PC-3 (cell line): ENCODE measurements around the gene ACADL. TPM values are rescaled to one million over a fixed set of nuclear protein-coding genes. Genes with fewer than 3 reads are reported as not detected.
"Not testable (repeated sequence)": the region's sequence is repeated elsewhere in the genome, so short reads cannot be mapped to it uniquely, and the experiment has no call there.

Experiments used
- ATAC-seq: fragments of 200-7000 bp; cut with Tn5 transposase; 2 replicates; pipeline ENCODE4 v1.9.1; 2020; ENCODE audit warnings: mild to moderate bottlenecking, moderate library complexity
- BruUV-seq: library from RNA; stranded (reverse); fragments of 400-500 nt; replicated peaks from 2 replicates; lab custom pipeline; 2021; lab: Mats Ljungman, UMichigan
- CTCF ChIA-PET: fragments of 300-600 bp; sonication (Branson Sonifier 250); formaldehyde crosslinking; loops from one replicate; lab custom pipeline; 2022; ENCODE audit warnings: antibody characterized with exemption; lab: Charles Lee
- POLR2A ChIA-PET: fragments of 300-600 bp; sonication (Branson Sonifier 250); formaldehyde crosslinking; loops from one replicate; lab custom pipeline; 2022; ENCODE audit warnings: antibody characterized with exemption; ENCODE audit not compliant: unreplicated experiment; lab: Charles Lee
- DNase-seq: peaks from one replicate; pipeline ENCODE4 v3.0.0-alpha.2; 2015
- H2AFZ ChIP-seq: fragments of 300-600 bp; sonication (generic); 2 replicates; pipeline ENCODE4 v1.6.0; 2016; ENCODE audit warnings: antibody characterized with exemption, low read length
- H3F3A ChIP-seq: fragments of 300-600 bp; sonication (generic); one replicate; pipeline ENCODE4 v1.6.0; 2017; ENCODE audit warnings: antibody characterized with exemption, low read length, control low read depth, mild to moderate bottlenecking; ENCODE audit not compliant: unreplicated experiment
- H3K27ac ChIP-seq: fragments of 300-600 bp; sonication (generic); 2 replicates; pipeline ENCODE4 v1.5.1; 2016; ENCODE audit warnings: mild to moderate bottlenecking, low read length
- H3K27me3 ChIP-seq: fragments of 300-600 bp; sonication (generic); 2 replicates; pipeline ENCODE4 v1.6.1; 2016; ENCODE audit warnings: low read length, mixed read lengths
- H3K36me3 ChIP-seq: fragments of 300-600 bp; sonication (generic); 2 replicates; pipeline ENCODE4 v1.6.1; 2016; ENCODE audit warnings: low read depth, mixed run types, low read length, mixed read lengths
- H3K4me1 ChIP-seq: fragments of 300-600 bp; sonication (generic); 2 replicates; pipeline ENCODE4 v1.5.1; 2016; ENCODE audit warnings: low read length; ENCODE audit not compliant: insufficient read depth
- H3K4me2 ChIP-seq: fragments of 300-600 bp; sonication (generic); 2 replicates; pipeline ENCODE4 v1.6.0; 2016; ENCODE audit warnings: low read length
- H3K4me3 ChIP-seq: fragments of 300-600 bp; sonication (generic); 2 replicates; pipeline ENCODE4 v1.5.1; 2016; ENCODE audit warnings: mild to moderate bottlenecking, low read length, mixed read lengths
- H3K79me2 ChIP-seq: fragments of 300-600 bp; sonication (generic); 2 replicates; pipeline ENCODE4 v1.6.1; 2017; ENCODE audit warnings: low read length, mixed read lengths
- H3K9ac ChIP-seq: fragments of 300-600 bp; sonication (generic); 2 replicates; pipeline ENCODE4 v1.6.0; 2016; ENCODE audit warnings: mild to moderate bottlenecking, low read length
- H3K9me2 ChIP-seq: fragments of 300-600 bp; sonication (generic); replicated peaks from 2 replicates; pipeline ENCODE4 v1.6.1; 2016; ENCODE audit warnings: mixed run types, low read length, mixed read lengths
- H3K9me3 ChIP-seq: fragments of 300-600 bp; sonication (generic); 2 replicates; pipeline ENCODE4 v1.6.1; 2016; ENCODE audit warnings: low read length, mixed read lengths
- H4K20me1 ChIP-seq: fragments of 300-600 bp; sonication (generic); 2 replicates; pipeline ENCODE4 v1.6.1; 2016; ENCODE audit warnings: low read length, mixed read lengths
- EZH2 ChIP-seq: fragments of 300-600 bp; sonication (generic); IDR thresholded peaks from one replicate; pipeline ENCODE4 v1.6.1; 2017; ENCODE audit warnings: antibody characterized with exemption, mild to moderate bottlenecking, low read length; ENCODE audit not compliant: unreplicated experiment
- EZH2phosphoT487 ChIP-seq: fragments of 300-600 bp; sonication (generic); IDR thresholded peaks from 2 replicates; pipeline ENCODE4 v1.6.1; 2018; ENCODE audit warnings: mild to moderate bottlenecking, antibody characterized with exemption, low read length, borderline replicate concordance
- intact Hi-C: fragments of 100-400 bp; cut with micrococcal nuclease; formaldehyde crosslinking; loops from 2 replicates; pipeline ENCODE4 v1.9.0; 2023
- total RNA-seq: library from RNA; depleted of rRNA; stranded (reverse); fragments of >200 nt; gene quantifications from 2 replicates; pipeline ENCODE4 v1.2.3, GENCODE V29; 2014
- TF ChIP-seq, protein P1 (sequence below): fragments of 300-600 bp; sonication (generic); conservative IDR thresholded peaks from 2 replicates; pipeline ENCODE4 v1.5.1; 2017; ENCODE audit warnings: antibody characterized with exemption, low read depth, mild to moderate bottlenecking, low read length

Gene ACADL
- total RNA-seq, 1 experiment from 2014 or later: 0.07 TPM

DNA sequence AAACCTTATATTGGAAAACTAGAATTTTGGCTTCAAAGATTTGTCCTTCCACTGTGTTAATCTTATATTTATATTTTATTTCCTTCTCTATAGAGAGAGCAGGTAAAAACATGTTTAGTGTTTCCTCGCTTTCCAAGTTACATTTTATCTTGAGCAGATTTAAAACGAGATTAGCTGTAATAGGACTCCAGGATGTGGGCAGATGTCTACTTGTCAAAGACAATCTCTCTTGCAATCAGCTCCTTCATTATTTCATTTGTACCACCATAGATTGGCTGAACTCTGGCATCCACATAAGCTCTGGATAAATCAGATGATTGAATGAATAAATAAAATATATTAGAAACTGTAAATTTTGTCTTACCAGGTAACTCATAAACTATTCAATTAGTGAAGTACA, 36.5 kb downstream of the ACADL start:
- CTCF ChIA-PET: interaction anchor here (1.0 kb wide), 2 partner anchors 7 to 116 kb away, joined by 3 read pairs; no protein-coding TSS in a partner anchor
- H4K20me1 ChIP-seq: no peaks in the 10 kb centered on the region
- no peak overlapping the region for H3K27ac ChIP-seq
- no peak overlapping the region for H3K4me2 ChIP-seq
- ATAC-seq: no peak
- H3K79me2 ChIP-seq: no peaks in the 10 kb centered on the region
- intact Hi-C loops: no loop called here
- H2AFZ ChIP-seq: no peak overlapping the region
- TF ChIP-seq EZH2 (no peak), EZH2phosphoT487 (no peak)
- TF ChIP-seq, protein P1, sequence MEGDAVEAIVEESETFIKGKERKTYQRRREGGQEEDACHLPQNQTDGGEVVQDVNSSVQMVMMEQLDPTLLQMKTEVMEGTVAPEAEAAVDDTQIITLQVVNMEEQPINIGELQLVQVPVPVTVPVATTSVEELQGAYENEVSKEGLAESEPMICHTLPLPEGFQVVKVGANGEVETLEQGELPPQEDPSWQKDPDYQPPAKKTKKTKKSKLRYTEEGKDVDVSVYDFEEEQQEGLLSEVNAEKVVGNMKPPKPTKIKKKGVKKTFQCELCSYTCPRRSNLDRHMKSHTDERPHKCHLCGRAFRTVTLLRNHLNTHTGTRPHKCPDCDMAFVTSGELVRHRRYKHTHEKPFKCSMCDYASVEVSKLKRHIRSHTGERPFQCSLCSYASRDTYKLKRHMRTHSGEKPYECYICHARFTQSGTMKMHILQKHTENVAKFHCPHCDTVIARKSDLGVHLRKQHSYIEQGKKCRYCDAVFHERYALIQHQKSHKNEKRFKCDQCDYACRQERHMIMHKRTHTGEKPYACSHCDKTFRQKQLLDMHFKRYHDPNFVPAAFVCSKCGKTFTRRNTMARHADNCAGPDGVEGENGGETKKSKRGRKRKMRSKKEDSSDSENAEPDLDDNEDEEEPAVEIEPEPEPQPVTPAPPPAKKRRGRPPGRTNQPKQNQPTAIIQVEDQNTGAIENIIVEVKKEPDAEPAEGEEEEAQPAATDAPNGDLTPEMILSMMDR: no peak
- H3F3A ChIP-seq: no peaks in the 10 kb centered on the region
- DNase-seq: no peak
- H3K9ac ChIP-seq: no peak overlapping the region
- BruUV-seq: no TSS peak
- no peaks in the 10 kb centered on the region for H3K36me3 ChIP-seq
- H3K9me3 ChIP-seq: no peaks in the 10 kb centered on the region
- no peak overlapping the region for H3K4me3 ChIP-seq
- POLR2A ChIA-PET: no interaction called here
- H3K9me2 ChIP-seq: no peaks in the 10 kb centered on the region
- H3K4me1 ChIP-seq: no peaks in the 10 kb centered on the region
- H3K27me3 ChIP-seq: peaks cover 14% of the 10 kb centered on the region

DNA sequence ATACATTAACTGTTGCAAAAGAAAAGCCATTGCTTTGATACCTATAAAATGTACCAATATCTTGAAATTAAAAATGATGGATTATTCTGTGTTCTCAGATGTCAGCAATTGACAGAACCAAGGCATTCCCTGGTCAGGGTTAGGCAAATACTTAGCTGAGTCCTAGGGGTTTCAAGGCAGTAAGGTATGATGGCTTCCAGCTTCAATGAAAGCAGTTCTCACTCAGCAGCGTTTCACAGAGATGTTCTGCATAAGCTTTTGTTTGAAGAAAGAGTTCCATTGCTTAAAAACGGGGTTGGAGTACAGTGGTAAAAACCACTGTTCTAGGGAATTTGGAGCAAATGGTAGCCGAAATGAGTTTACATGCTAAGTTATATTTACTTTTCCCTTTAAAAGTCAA, 37.1 kb downstream of the ACADL start:
- Histone ChIP-seq H3K9ac (no peak overlapping the region), H3K36me3 (no peaks in the 10 kb centered on the region), H3K4me2 (no peak overlapping the region), H3K9me2 (no peaks in the 10 kb centered on the region), H3K27ac (no peak overlapping the region), H4K20me1 (no peaks in the 10 kb centered on the region), H3K4me3 (no peak overlapping the region), H3K9me3 (no peaks in the 10 kb centered on the region), H3K4me1 (no peaks in the 10 kb centered on the region), H2AFZ (no peak overlapping the region), H3K79me2 (no peaks in the 10 kb centered on the region), H3K27me3 (peaks cover 14% of the 10 kb centered on the region), H3F3A (no peaks in the 10 kb centered on the region)
- ChIA-PET POLR2A (interaction anchor here (0.6 kb wide), 1 partner anchor 238 kb away, joined by 4 read pairs; no protein-coding TSS in a partner anchor), CTCF (interaction anchor here (1.0 kb wide), 2 partner anchors 8 to 115 kb away, joined by 3 read pairs; no protein-coding TSS in a partner anchor)
- DNase-seq: no peak
- BruUV-seq: no TSS peak
- no peak for ATAC-seq
- TF ChIP-seq EZH2phosphoT487 (no peak), EZH2 (no peak)
- TF ChIP-seq, protein P1: no peak
- intact Hi-C loops: no loop called here

DNA sequence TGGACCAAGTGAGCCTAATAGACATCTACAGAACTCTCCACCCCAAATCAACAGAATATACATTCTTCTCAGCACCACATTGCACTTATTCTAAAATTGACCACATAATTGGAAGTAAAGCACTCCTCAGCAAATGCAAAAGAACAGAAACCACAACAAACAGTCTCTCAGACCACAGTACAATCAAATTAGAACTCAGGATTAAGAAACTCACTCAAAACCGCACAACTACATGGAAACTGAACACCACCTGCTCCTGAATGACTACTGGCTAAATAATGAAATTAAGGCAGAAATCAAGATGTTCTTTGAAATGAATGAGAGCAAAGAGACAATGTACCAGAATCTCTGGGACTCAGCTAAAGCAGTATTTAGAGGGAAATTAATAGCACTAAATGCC, 41.3 kb downstream of the ACADL start:
- CTCF ChIA-PET, H3K9me2 ChIP-seq, H3K79me2 ChIP-seq, H3K36me3 ChIP-seq, DNase-seq, BruUV-seq, H3K4me3 ChIP-seq, ATAC-seq, intact Hi-C loops, H3K4me1 ChIP-seq, H3K9ac ChIP-seq, H4K20me1 ChIP-seq, H3K9me3 ChIP-seq, H3K4me2 ChIP-seq, POLR2A ChIA-PET, H3F3A ChIP-seq, H3K27me3 ChIP-seq, H3K27ac ChIP-seq, H2AFZ ChIP-seq: not testable (repeated sequence)

DNA sequence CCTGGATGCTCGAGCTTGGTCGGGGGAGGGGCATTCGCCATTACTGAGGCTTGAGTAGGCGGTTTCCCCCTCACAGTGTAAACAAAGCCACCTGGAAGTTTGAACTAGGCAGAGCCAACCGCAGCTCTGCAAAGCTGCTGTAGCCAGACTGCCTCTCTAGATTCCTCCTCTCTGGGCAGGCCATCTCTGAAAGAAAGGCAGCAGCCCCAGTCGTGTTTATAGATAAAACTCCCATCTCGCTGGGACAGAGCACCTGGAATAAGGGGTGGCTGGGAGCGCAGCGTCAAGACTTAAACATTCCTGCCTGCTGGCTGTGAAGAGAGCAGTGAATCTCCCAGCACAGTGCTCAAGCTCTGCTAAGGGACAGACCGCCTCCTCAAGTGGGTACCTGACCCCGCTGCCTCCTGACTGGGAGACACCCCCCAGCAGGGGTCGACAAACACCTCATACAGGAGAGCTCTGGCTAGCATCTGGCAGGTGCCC, 43.6 kb downstream of the ACADL start:
- H3K9me2 ChIP-seq, intact Hi-C loops: not testable (repeated sequence)

DNA sequence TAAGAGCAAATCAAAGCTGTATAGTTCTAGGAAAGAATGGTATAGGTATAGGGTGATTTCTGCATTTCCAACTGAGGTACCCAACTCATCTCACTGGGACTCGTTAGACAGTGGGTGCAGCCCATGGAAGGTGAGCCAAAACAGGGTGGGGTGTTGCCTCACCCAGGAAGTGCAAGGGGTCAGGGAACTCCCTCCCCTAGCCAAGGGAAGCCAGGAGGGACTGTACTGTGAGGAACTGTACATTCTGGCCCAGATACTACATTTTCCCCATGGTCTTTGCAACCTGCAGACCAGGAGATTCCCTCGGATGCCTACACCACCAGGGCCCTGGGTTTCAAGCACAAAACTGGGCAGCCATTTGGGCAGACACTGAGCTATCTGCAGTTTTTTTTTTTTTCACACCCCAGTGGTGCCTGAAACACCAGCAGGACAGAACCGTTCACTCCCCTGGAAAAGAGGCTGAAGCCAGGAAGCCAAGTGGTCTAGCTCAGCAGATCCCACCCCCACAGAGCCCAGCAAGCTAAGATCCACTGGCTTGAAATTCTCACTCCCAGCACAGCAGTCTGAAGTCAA, 44.1 kb downstream of the ACADL start:
- ATAC-seq, H4K20me1 ChIP-seq: not testable (repeated sequence)

More for the DNA sequence above, 43.6 kb downstream of the ACADL start:
- H2AFZ ChIP-seq, H3K4me3 ChIP-seq, H3K9me3 ChIP-seq, DNase-seq, POLR2A ChIA-PET, H3K9ac ChIP-seq, ATAC-seq, BruUV-seq, H4K20me1 ChIP-seq, CTCF ChIA-PET, H3K36me3 ChIP-seq, H3K4me1 ChIP-seq, H3K4me2 ChIP-seq, H3F3A ChIP-seq, H3K79me2 ChIP-seq, H3K27ac ChIP-seq: not testable (repeated sequence)
- peaks cover 13% of the 10 kb centered on the region; the same call in 1 of the 2 replicates for H3K27me3 ChIP-seq

More for the DNA sequence above, 44.1 kb downstream of the ACADL start:
- H3K27ac ChIP-seq, H3K9me2 ChIP-seq, H3K9ac ChIP-seq, H3K4me3 ChIP-seq, H3K9me3 ChIP-seq, H3F3A ChIP-seq, DNase-seq, H3K4me1 ChIP-seq, H2AFZ ChIP-seq, H3K36me3 ChIP-seq, CTCF ChIA-PET, POLR2A ChIA-PET, H3K4me2 ChIP-seq, H3K79me2 ChIP-seq, BruUV-seq, intact Hi-C loops: not testable (repeated sequence)
- peaks cover 13% of the 10 kb centered on the region; the same call in 1 of the 2 replicates for H3K27me3 ChIP-seq
